ENCODE data around the gene IQCC.
A peak's percentile ranks its signal among the peaks of the same experiment; 100 is the strongest.

Gene IQCC

GRCh38 chr1:32178380-32179192 lies 26.9 kb upstream of the IQCC start:
- no peak for TF ChIP-seq CTCF (conservative IDR thresholded peaks at IDR 0.05; ENCODE audit: control insufficient read depth, insufficient read depth, low read depth, low read length)
- H3K4me3 ChIP-seq (ENCODE audit: control insufficient read depth, low read depth, low read length) = peak overlapping the region; percentile 48
- DNase-seq (ENCODE audit: low read depth) = no peak

GRCh38 chr1:32179193-32179442 lies 26.4 kb upstream of the IQCC start:
- no peak for TF ChIP-seq CTCF (conservative IDR thresholded peaks at IDR 0.05; ENCODE audit: control insufficient read depth, insufficient read depth, low read depth, low read length)
- H3K4me3 ChIP-seq (ENCODE audit: control insufficient read depth, low read depth, low read length) = peak overlapping the region; percentile 48
- DNase-seq (ENCODE audit: low read depth) = no peak

GRCh38 chr1:32179443-32180185 lies 25.9 kb upstream of the IQCC start, which contains the start of gene TXLNA:
TXLNA (plus strand) TSS chr1:32179675; CDS start chr1:32180346, 671 bp downstream.
- peak within 1 kb of the TSS; percentile 64 for H3K4me3 ChIP-seq (ENCODE audit: control insufficient read depth, low read depth, low read length)
- peak; percentile 88 for DNase-seq (ENCODE audit: low read depth)
- TF ChIP-seq CTCF (conservative IDR thresholded peaks at IDR 0.05; ENCODE audit: control insufficient read depth, insufficient read depth, low read depth, low read length) = no peak

DNA sequence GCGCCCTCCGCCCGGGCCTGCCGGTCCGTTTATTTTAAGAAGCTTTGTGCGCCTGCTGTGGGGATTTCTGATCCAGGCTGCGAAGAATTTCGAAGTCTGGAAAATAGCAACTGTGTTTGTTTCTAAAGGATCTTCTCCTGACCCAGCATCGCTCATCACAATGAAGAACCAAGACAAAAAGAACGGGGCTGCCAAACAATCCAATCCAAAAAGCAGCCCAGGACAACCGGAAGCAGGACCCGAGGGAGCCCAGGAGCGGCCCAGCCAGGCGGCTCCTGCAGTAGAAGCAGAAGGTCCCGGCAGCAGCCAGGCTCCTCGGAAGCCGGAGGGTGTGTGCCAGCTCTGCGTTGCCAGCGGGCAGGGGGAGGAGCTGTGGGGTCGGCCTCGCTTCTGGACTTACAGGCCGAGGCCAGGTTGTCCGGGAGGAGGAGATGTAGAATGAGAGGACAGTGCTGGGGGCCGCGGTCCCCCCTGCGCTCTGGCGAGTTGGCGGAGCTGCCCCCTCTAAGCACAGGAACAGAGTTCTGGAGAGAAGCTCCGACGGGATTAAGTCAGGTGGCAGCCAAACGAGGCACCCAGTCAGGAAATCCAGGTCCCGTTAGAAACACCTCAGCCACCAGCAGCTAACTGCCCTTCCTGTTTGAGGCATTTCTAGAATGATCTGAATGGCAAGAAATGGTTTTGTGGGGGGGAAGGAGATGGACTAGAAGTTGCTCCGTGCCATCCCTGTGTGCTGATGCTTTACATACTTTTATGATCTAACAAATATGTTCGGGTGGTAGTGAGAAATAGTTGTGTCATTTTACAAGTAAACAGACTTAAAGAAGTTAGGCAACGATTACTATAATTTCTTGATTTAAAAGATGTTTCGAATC lies 25.0 kb upstream of the IQCC start:
- H3K4me3 ChIP-seq (ENCODE audit: control insufficient read depth, low read depth, low read length) = peak overlapping the region; percentile 64
- peak; percentile 43 for DNase-seq (ENCODE audit: low read depth)
- TF ChIP-seq CTCF (conservative IDR thresholded peaks at IDR 0.05; ENCODE audit: control insufficient read depth, insufficient read depth, low read depth, low read length) = no peak

- TF ChIP-seq CTCF (conservative IDR thresholded peaks at IDR 0.05; ENCODE audit: control insufficient read depth, insufficient read depth, low read depth, low read length) = no peak
- DNase-seq (ENCODE audit: low read depth) = no peak
- H3K4me3 ChIP-seq (ENCODE audit: control insufficient read depth, low read depth, low read length) = peak overlapping the region; percentile 64
Observed at GRCh38 chr1:32181065-32181464, 24.4 kb upstream of the IQCC start.

- DNase-seq (ENCODE audit: low read depth) = no peak
- TF ChIP-seq CTCF (conservative IDR thresholded peaks at IDR 0.05; ENCODE audit: control insufficient read depth, insufficient read depth, low read depth, low read length) = no peak
- H3K4me3 ChIP-seq (ENCODE audit: control insufficient read depth, low read depth, low read length) = peak overlapping the region; percentile 64
Observed at GRCh38 chr1:32181563-32181962, 23.9 kb upstream of the IQCC start.
